ENCODE results near the gene PSMD8.
"Not testable (repeated sequence)": the region's sequence is repeated elsewhere in the genome, so short reads cannot be mapped to it uniquely, and the experiment has no call there.

Gene PSMD8

GRCh38 chr19:38402623-38402966 is 28.2 kb downstream of the PSMD8 start:
- TF ChIP-seq CTCF (IDR thresholded peaks at IDR 0.05; ENCODE audit: control extremely low read depth, extremely low read depth, low read depth, missing control alignments), result no peak
- POLR2A ChIA-PET, result interaction anchor here (0.6 to 1.9 kb wide), 10 partner anchors 13 to 1038 kb away, joined by 3 to 11 read pairs (median 5); partner anchors contain the start of genes GGN and PSMD8
- no peak for DNase-seq (ENCODE audit: extremely low spot score)
- CTCF ChIA-PET, result interaction anchor here (0.6 to 3.7 kb wide), 83 partner anchors 9 to 573 kb away, joined by 3 to 43 read pairs (median 4); partner anchors contain the start of genes EIF3K, FBXO17, GGN and MRPS12

GRCh38 chr19:38402967-38403674 is 28.8 kb downstream of the PSMD8 start, which contains the start of gene FAM98C:
Gene FAM98C (plus strand): TSS chr19:38403093. CDS start chr19:38403154, 61 bp downstream.
- peak; percentile 100 for DNase-seq (ENCODE audit: extremely low spot score)
- TF ChIP-seq CTCF (IDR thresholded peaks at IDR 0.05; ENCODE audit: control extremely low read depth, extremely low read depth, low read depth, missing control alignments), result peak; percentile 97
- ChIA-PET CTCF (interaction anchor here (0.6 to 3.7 kb wide), 84 partner anchors 9 to 573 kb away, joined by 3 to 43 read pairs (median 4); partner anchors contain the start of genes EIF3K, FBXO17, GGN and MRPS12), POLR2A (interaction anchor here (0.6 to 1.9 kb wide), 12 partner anchors 13 to 1037 kb away, joined by 3 to 11 read pairs (median 4); partner anchors contain the start of genes GGN and PSMD8)

GRCh38 chr19:38404858-38405257 is 30.5 kb downstream of the PSMD8 start:
- CTCF ChIA-PET, result interaction anchor here (0.9 to 3.7 kb wide), 3 partner anchors 11 to 526 kb away, joined by 3 to 37 read pairs (median 3); partner anchors contain the start of genes MRPS12, PSMD8 and SARS2
- no peak for TF ChIP-seq CTCF (IDR thresholded peaks at IDR 0.05; ENCODE audit: control extremely low read depth, extremely low read depth, low read depth, missing control alignments)
- POLR2A ChIA-PET, result interaction anchor here (0.6 kb wide), 1 partner anchor 27 kb away, joined by 3 read pairs; no protein-coding TSS in a partner anchor
- DNase-seq (ENCODE audit: extremely low spot score), result no peak

GRCh38 chr19:38405276-38405675 is 30.9 kb downstream of the PSMD8 start:
- ChIA-PET POLR2A (interaction anchor here (0.6 kb wide), 1 partner anchor 28 kb away, joined by 3 read pairs; no protein-coding TSS in a partner anchor), CTCF (interaction anchor here (0.9 to 3.7 kb wide), 3 partner anchors 10 to 525 kb away, joined by 3 to 37 read pairs (median 3); partner anchors contain the start of genes MRPS12, PSMD8 and SARS2)

GRCh38 chr19:38409631-38410133 is 35.3 kb downstream of the PSMD8 start:
- CTCF ChIA-PET, result interaction anchor here (1.1 kb wide), 1 partner anchor 111 kb away, joined by 3 read pairs; no protein-coding TSS in a partner anchor
- POLR2A ChIA-PET, result no interaction called here

More at GRCh38 chr19:38405276-38405675, 30.9 kb downstream of the PSMD8 start:
- no peak for DNase-seq (ENCODE audit: extremely low spot score)
- no peak for TF ChIP-seq CTCF (IDR thresholded peaks at IDR 0.05; ENCODE audit: control extremely low read depth, extremely low read depth, low read depth, missing control alignments)

GRCh38 chr19:38410407-38410806 is 36.0 kb downstream of the PSMD8 start:
- DNase-seq (ENCODE audit: extremely low spot score), result not testable (repeated sequence)
- ChIA-PET CTCF (interaction anchor here (1.1 kb wide), 1 partner anchor 110 kb away, joined by 3 read pairs; no protein-coding TSS in a partner anchor), POLR2A (interaction anchor here (0.7 kb wide), 1 partner anchor 421 kb away, joined by 5 read pairs; no protein-coding TSS in a partner anchor)

More at GRCh38 chr19:38409631-38410133, 35.3 kb downstream of the PSMD8 start:
- no peak for TF ChIP-seq CTCF (IDR thresholded peaks at IDR 0.05; ENCODE audit: control extremely low read depth, extremely low read depth, low read depth, missing control alignments)
- no peak for DNase-seq (ENCODE audit: extremely low spot score)
